PC-9 (cell line): Measurements from ENCODE around the gene GPR78. TPM values are rescaled to one million over a fixed set of nuclear protein-coding genes. Genes with fewer than 3 reads are reported as not detected.

Experiments
- BruUV-seq: library from RNA; stranded (reverse); fragments of 400-500 nt; replicated peaks from 2 replicates; lab custom pipeline; 2021; lab: Mats Ljungman, UMichigan
- CTCF ChIA-PET: fragments of 300-600 bp; sonication (Branson Sonifier 250); formaldehyde crosslinking; loops from one replicate; lab custom pipeline; 2022; ENCODE audit warnings: antibody characterized with exemption; lab: Charles Lee
- POLR2A ChIA-PET: fragments of 300-600 bp; sonication (Branson Sonifier 250); formaldehyde crosslinking; loops from one replicate; lab custom pipeline; 2022; ENCODE audit warnings: antibody characterized with exemption; ENCODE audit not compliant: unreplicated experiment; lab: Charles Lee
- DNase-seq, 2 experiments: peaks; one replicate each; pipeline versions ENCODE4 v3.0.0 to v3.0.0-alpha.2; 2015 to 2022; ENCODE audit warnings: mixed read lengths in 1 of 2
- H2AFZ ChIP-seq: fragments of 200-600 bp; sonication (generic); 2 replicates; pipeline ENCODE4 v1.8.1; 2017; ENCODE audit warnings: antibody characterized with exemption
- H3F3A ChIP-seq: fragments of 200-600 bp; sonication (generic); 2 replicates; pipeline ENCODE4 v1.8.1; 2017; ENCODE audit warnings: antibody characterized with exemption, mild to moderate bottlenecking, low read depth; ENCODE audit not compliant: insufficient read depth
- H3K27ac ChIP-seq: fragments of 200-600 bp; sonication (generic); 2 replicates; pipeline ENCODE4 v1.6.1; 2016; ENCODE audit warnings: mixed run types
- H3K27me3 ChIP-seq: fragments of 200-600 bp; sonication (generic); 2 replicates; pipeline ENCODE4 v1.6.1; 2016; ENCODE audit warnings: low read depth, mixed run types; ENCODE audit not compliant: insufficient read depth
- H3K36me3 ChIP-seq: fragments of 200-600 bp; sonication (generic); 2 replicates; pipeline ENCODE4 v1.6.1; 2016; ENCODE audit warnings: low read depth, mixed run types
- H3K4me1 ChIP-seq: fragments of 200-600 bp; sonication (generic); replicated peaks from 2 replicates; pipeline ENCODE4 v1.6.1; 2016; ENCODE audit warnings: mixed run types; ENCODE audit not compliant: insufficient read depth
- H3K4me2 ChIP-seq: fragments of 200-600 bp; sonication (generic); 2 replicates; pipeline ENCODE4 v1.6.1; 2017; ENCODE audit warnings: mixed run types
- H3K4me3 ChIP-seq: fragments of 200-600 bp; sonication (generic); 2 replicates; pipeline ENCODE4 v1.6.1; 2016; ENCODE audit warnings: mixed run types
- H3K79me2 ChIP-seq: fragments of 200-600 bp; sonication (generic); 2 replicates; pipeline ENCODE4 v1.6.1; 2017; ENCODE audit warnings: low read depth, mixed run types
- H3K9me2 ChIP-seq: fragments of 200-600 bp; sonication (generic); 2 replicates; pipeline ENCODE4 v1.8.1; 2017; ENCODE audit warnings: mild to moderate bottlenecking; ENCODE audit not compliant: insufficient read depth
- H3K9me3 ChIP-seq: fragments of 200-600 bp; sonication (generic); 2 replicates; pipeline ENCODE4 v1.8.1; 2016; ENCODE audit warnings: low read depth; ENCODE audit not compliant: insufficient read depth
- H4K20me1 ChIP-seq: fragments of 200-600 bp; sonication (generic); 2 replicates; pipeline ENCODE4 v1.8.1; 2017; ENCODE audit not compliant: insufficient read depth
- CTCF ChIP-seq: fragments of 200-600 bp; sonication (generic); conservative IDR thresholded peaks from 2 replicates; pipeline ENCODE4 v1.6.1; 2017; ENCODE audit warnings: mixed run types, antibody characterized with exemption, mild to moderate bottlenecking, moderate library complexity
- EZH2 ChIP-seq: fragments of 200-600 bp; sonication (generic); IDR thresholded peaks from 2 replicates; pipeline ENCODE4 v1.8.0; 2017; ENCODE audit warnings: antibody characterized with exemption, low read depth
- intact Hi-C: fragments of 100-400 bp; cut with micrococcal nuclease; formaldehyde crosslinking; loops from one replicate; pipeline ENCODE4 v1.10.0; 2022; ENCODE audit not compliant: unreplicated experiment
- total RNA-seq: library from RNA; stranded (reverse); gene quantifications from 2 replicates; pipeline ENCODE4 v1.2.3, GENCODE V29; 2021

The GPR78 gene
- total RNA-seq, 1 experiment from 2014 or later, result 56.6 TPM

GRCh38 chr4:8599657-8600056 is 19.5 kb downstream of the GPR78 start:
- TF ChIP-seq EZH2 (no peak), CTCF (no peak)
- ChIA-PET POLR2A (no interaction called here), CTCF (no interaction called here)
- Histone ChIP-seq H3K4me1 (peaks cover 16% of the 10 kb centered on the region; the same call in 1 of the 2 replicates), H3K27me3 (no peaks in the 10 kb centered on the region), H3K4me2 (no peak overlapping the region), H2AFZ (no peak overlapping the region), H3K79me2 (no peaks in the 10 kb centered on the region), H4K20me1 (no peaks in the 10 kb centered on the region), H3K9me2 (no peaks in the 10 kb centered on the region), H3F3A (peaks cover 8% of the 10 kb centered on the region; the same call in 1 of the 2 replicates), H3K36me3 (no peaks in the 10 kb centered on the region), H3K9me3 (no peaks in the 10 kb centered on the region), H3K4me3 (no peak overlapping the region), H3K27ac (no peak overlapping the region)
- DNase-seq, result peak; percentile 81 to 85
- intact Hi-C loops, result loop anchor here (10.0 kb wide), 1 partner anchor 355 kb away; no protein-coding TSS in a partner anchor
- BruUV-seq, result no TSS peak

GRCh38 chr4:8600266-8600665 is 20.1 kb downstream of the GPR78 start:
- Histone ChIP-seq H3K27me3 (no peaks in the 10 kb centered on the region), H4K20me1 (no peaks in the 10 kb centered on the region), H3K79me2 (no peaks in the 10 kb centered on the region), H3F3A (peaks cover 8% of the 10 kb centered on the region; the same call in 1 of the 2 replicates), H2AFZ (no peak overlapping the region), H3K4me3 (no peak overlapping the region), H3K36me3 (no peaks in the 10 kb centered on the region), H3K9me3 (no peaks in the 10 kb centered on the region), H3K9me2 (no peaks in the 10 kb centered on the region), H3K4me2 (no peak overlapping the region), H3K27ac (no peak overlapping the region), H3K4me1 (peaks cover 16% of the 10 kb centered on the region; the same call in 1 of the 2 replicates)
- ChIA-PET CTCF (no interaction called here), POLR2A (no interaction called here)
- intact Hi-C loops, result no loop called here
- DNase-seq, result no peak
- TF ChIP-seq EZH2 (no peak), CTCF (no peak)
- no TSS peak for BruUV-seq

GRCh38 chr4:8600686-8601085 is 20.5 kb downstream of the GPR78 start:
- Histone ChIP-seq H3K36me3 (no peaks in the 10 kb centered on the region), H3K79me2 (no peaks in the 10 kb centered on the region), H2AFZ (no peak overlapping the region), H3K4me2 (no peak overlapping the region), H3F3A (peaks cover 8% of the 10 kb centered on the region; the same call in 1 of the 2 replicates), H3K9me2 (no peaks in the 10 kb centered on the region), H3K4me3 (no peak overlapping the region), H4K20me1 (no peaks in the 10 kb centered on the region), H3K9me3 (no peaks in the 10 kb centered on the region), H3K4me1 (peaks cover 16% of the 10 kb centered on the region; the same call in 1 of the 2 replicates), H3K27me3 (no peaks in the 10 kb centered on the region), H3K27ac (no peak overlapping the region)
- CTCF ChIA-PET, result no interaction called here
- POLR2A ChIA-PET, result no interaction called here
- no TSS peak for BruUV-seq
- TF ChIP-seq CTCF (no peak), EZH2 (no peak)
- intact Hi-C loops, result no loop called here
- no peak for DNase-seq
